Inflammatory macrophage treated with lipopolysaccharide for 1 hour (primary cell): ENCODE measurements around the gene ANKRD65.
A peak's percentile ranks its signal among the peaks of the same experiment; 100 is the strongest.
"Not testable (repeated sequence)": the region's sequence is repeated elsewhere in the genome, so short reads cannot be mapped to it uniquely, and the experiment has no call there.

Source experiments
- DNase-seq, 2 donors: peaks; one replicate each; pipeline ENCODE4 v3.0.0-alpha.2; 2020 to 2022

The ANKRD65 gene

GRCh38 chr1:1412311-1412902, 8.7 kb downstream of the ANKRD65 start:
- not testable (repeated sequence) for DNase-seq

GRCh38 chr1:1411626-1412025, 9.4 kb downstream of the ANKRD65 start:
- DNase-seq: no peak

- DNase-seq: not testable (repeated sequence)
These were observed 10.8 kb downstream of the ANKRD65 start for GRCh38 chr1:1410238-1410637.

DNA sequence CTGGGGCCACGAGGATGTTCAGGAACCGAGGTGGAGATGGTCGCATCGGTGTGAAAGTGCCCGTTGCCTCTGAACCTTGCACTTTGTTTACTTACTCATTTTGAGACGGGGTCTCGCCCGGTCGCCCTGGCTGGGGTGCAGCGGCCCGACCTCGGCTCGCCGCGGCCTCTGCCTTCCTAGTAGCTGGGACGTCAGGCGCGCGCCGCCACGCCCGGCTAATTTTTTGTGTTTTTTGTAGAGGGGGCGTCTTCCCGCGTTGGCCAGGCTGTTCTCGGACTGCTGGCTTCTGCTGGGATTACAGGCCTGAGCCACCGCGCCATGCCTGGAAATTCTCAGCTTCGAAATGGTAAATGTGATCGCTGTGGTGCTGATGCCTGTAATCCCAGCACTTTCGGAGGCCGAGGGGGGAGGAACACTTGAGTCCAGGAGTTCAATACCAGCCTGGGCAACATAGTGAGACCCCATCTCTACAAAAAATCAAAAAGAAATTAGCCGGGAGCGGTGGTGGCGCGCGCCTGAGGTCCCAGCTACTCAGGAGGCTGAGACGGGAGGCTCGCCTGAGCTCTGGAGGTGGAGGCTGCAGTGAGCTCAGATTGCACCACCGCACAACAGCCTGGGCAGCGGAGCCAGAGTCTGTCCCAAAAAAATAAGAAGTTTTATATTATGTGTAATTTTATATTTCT, 13.3 kb downstream of the ANKRD65 start:
- DNase-seq: peak; percentile 29 to 33

DNA sequence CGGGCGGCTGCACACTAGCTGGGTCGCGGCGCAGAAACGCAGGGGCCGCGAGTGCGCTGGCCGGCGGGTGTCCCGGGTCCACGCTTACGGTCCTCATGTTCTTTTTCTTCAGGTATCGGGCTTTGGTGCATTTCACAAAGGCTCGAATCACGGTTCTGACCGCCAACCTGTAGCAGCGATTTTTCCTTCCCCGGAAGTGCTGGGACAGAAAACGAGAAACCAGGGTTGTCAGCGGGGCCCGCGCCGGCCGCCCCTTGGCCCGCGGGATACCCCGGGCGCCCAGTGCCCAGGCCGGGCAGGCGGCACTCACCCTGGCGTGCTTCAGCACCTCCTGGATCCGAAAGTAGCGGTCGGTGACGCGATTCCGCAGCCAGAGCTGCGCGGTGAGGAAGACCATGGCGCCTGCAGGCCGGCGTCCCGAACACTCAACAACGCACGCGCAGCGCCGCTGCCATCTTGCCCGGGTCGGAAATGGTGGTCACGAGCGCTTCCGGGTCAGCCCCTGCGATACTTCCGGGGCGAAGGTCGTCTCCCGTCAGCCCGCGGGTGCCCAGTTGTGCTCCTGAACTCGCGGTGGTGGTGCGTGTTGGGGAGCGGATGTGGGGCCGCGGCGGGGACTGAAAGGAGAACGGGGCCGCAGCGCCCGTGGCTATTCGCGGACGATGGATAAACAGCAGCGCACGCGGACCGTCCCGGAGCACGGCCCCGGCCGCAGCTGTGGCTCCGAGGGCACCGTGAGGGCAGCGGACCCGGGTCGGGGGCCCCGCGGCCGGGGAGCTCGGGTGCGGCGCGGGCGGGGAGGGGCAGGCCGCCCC, 14.0 kb downstream of the ANKRD65 start, which contains the start of gene MRPL20:
MRPL20 (minus strand) TSS at position 473 of the 815 bp plus-strand sequence; CDS start at position 397, 76 bp downstream.
- DNase-seq: peak; percentile 91 to 95

- DNase-seq: no peak
These were observed 14.8 kb downstream of the ANKRD65 start for GRCh38 chr1:1406101-1406820.

- peak; percentile 52 to 87 for DNase-seq
These were observed 17.4 kb downstream of the ANKRD65 start for GRCh38 chr1:1403653-1404052.

GRCh38 chr1:1402901-1403392, 18.1 kb downstream of the ANKRD65 start:
- DNase-seq: not testable (repeated sequence)

GRCh38 chr1:1402072-1402900, 18.8 kb downstream of the ANKRD65 start:
- peak; percentile 20 to 40 for DNase-seq

DNA sequence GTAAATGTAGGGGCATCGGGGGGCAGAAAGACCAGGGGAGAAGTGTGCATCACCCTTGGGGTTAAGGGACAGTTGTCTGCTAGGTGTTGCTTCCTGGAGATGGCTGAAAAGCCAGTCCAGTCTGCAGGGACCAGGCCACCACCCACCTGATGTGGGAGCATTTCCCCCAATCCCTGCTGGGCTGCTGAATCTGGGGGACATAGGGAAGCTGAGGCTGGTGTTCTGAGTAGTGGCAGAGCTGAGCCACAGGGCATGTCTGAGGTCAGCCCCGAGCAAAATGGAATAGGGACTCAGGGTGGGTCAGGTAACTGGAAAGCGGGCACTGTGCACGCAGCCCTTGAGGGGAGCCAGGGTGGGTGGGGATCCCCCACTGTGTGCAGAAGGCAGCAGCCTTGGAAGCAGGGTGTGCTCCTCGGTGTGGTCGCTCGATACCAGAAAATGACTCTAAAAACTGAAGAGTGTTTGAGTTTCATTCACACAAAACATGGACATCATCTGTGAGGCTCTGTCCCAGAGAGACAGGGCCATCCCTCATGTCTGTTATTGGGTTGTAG, 19.5 kb downstream of the ANKRD65 start:
- DNase-seq: no peak

DNA sequence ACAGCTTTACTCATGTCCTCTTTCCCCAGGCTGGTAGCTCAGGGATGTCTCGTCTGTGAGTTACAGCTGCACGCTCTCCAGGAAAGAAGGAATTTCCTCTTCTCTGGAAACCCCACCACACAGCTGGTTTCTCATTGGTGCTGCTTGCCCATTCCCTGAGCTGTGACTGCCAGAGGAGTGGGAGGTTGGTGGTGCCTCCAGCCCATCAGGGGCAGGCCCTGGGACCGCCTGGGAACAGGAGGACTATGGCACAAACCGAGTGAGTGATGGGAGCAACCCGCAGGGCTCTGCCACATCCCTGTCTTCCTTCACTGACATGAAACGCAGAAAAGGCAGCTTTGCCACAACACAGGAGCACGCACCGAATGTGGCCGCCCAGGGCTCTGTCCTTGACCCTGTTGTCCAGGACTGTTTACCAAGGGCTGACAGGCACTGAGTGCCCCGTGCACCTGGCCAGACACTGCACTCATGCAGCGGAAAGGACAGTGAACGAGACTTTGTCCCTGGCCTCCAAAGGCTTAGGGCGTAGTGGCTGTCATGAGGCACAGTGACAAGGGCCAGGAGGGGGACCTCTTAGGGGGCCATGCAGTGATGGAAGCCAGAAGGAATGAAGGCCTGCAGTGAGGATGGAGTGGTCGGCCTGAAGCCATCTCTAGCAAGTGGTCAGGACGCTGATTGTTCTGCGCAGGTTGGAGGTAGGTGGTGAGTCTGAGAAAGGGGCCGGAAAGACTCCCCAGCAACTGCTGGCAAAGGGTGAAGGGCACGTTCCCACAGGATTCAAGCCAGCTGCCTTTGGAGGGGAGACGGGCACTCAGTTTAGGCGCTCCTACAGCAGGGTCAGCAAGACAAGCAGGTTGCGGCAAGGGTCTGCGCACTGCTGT, 20.3 kb downstream of the ANKRD65 start:
- DNase-seq: no peak

GRCh38 chr1:1399872-1400575, 21.1 kb downstream of the ANKRD65 start:
- DNase-seq: no peak

GRCh38 chr1:1399187-1399871, 21.7 kb downstream of the ANKRD65 start, which contains the start of gene CCNL2:
TSS of gene CCNL2 (minus strand) at chr1:1399335. CDS start at chr1:1399306, 29 bp downstream.
- DNase-seq: peak; percentile 98 to 100

DNA sequence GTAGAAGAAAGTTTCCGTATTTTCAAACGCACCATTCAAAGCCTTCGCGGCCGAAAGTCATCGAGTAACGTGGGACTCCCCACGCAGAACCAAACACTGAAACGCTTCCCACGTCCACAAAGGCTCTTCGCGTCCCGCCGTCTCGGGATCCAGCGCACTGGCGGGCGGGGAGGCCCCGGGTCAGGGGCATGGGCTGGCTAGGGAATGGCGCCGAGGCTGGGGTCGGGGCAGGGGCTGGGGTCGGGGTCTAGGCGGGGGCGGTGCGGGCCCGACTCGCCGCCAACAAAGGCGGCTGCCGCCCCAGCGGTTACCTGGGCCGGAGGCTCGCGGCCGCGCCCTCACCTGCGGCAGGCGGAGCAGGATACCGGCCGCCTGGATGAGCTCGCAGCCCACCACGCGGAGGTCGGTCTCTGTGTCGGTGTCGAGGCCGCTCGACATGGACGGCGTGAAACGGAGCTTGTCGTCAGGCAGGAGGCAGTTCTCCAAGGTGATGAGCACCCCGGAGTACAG, 22.3 kb downstream of the ANKRD65 start:
- peak; percentile 32 to 47 for DNase-seq

GRCh38 chr1:1397839-1398523, 23.1 kb downstream of the ANKRD65 start:
- DNase-seq: no peak

DNA sequence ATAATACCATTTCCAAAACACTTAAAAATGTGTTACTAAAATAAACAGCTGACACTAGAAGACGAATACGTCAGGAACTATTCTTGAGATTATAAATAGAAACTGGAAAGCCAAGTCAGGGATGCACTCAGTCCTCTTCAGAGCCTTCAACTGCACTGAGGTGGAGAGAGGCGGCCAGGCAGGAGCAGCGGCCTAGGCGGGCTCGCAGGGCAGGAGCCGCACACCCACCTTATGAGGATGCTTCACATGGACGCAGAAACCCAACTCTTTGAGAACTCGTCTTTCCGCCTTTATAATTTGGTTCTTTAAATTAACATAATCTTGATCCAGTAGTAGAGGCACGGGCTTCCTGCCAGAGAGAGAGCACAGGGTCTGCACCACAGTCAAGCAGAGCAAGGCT, 25.9 kb downstream of the ANKRD65 start:
- no peak for DNase-seq

- no peak for DNase-seq
These were observed 27.0 kb downstream of the ANKRD65 start for GRCh38 chr1:1394116-1394515.

- no peak for DNase-seq
These were observed 27.6 kb downstream of the ANKRD65 start for GRCh38 chr1:1393428-1393827.
